ENCODE data around the gene NT5C2.

Gene NT5C2

GRCh38 chr10:103066141-103067098 is 126.7 kb downstream of the NT5C2 start:
- no peaks in the 10 kb centered on the region for H3K36me3 ChIP-seq (ENCODE audit: insufficient read depth, low read length)
- no peak overlapping the region for H3K27ac ChIP-seq
- no peak overlapping the region for H3K9ac ChIP-seq (ENCODE audit: insufficient read length)
- H3K9me3 ChIP-seq (ENCODE audit: low read depth, low read length): no peaks in the 10 kb centered on the region
- no peak overlapping the region for H3K4me3 ChIP-seq
- no peak for TF ChIP-seq EZH2 (IDR thresholded peaks at IDR 0.05)
- DNase-seq (ENCODE audit: low read depth, low spot score): no peak

GRCh38 chr10:103064956-103065355 is 128.1 kb downstream of the NT5C2 start:
- DNase-seq (ENCODE audit: low read depth, low spot score): no peak
- Histone ChIP-seq H3K36me3 (ENCODE audit: insufficient read depth, low read length) (no peaks in the 10 kb centered on the region), H3K4me3 (no peak overlapping the region), H3K9me3 (ENCODE audit: low read depth, low read length) (no peaks in the 10 kb centered on the region), H3K27ac (no peak overlapping the region), H3K9ac (ENCODE audit: insufficient read length) (no peak overlapping the region)
- TF ChIP-seq FOXP2 (optimal IDR thresholded peaks at IDR 0.05; ENCODE audit: control extremely low read depth, extremely low read length, insufficient read depth) (no peak), POLR2AphosphoS5 (IDR thresholded peaks at IDR 0.05; ENCODE audit: borderline replicate concordance, low read depth, low read length) (no peak), EZH2 (IDR thresholded peaks at IDR 0.05) (no peak)

GRCh38 chr10:103062854-103063590 is 130.1 kb downstream of the NT5C2 start:
- DNase-seq (ENCODE audit: low read depth, low spot score): no peak
- TF ChIP-seq POLR2AphosphoS5 (IDR thresholded peaks at IDR 0.05; ENCODE audit: borderline replicate concordance, low read depth, low read length): no peak
- TF ChIP-seq EZH2 (IDR thresholded peaks at IDR 0.05): no peak
- no peak for TF ChIP-seq FOXP2 (optimal IDR thresholded peaks at IDR 0.05; ENCODE audit: control extremely low read depth, extremely low read length, insufficient read depth)
- Histone ChIP-seq H3K36me3 (ENCODE audit: insufficient read depth, low read length) (no peaks in the 10 kb centered on the region), H3K4me3 (no peak overlapping the region), H3K9me3 (ENCODE audit: low read depth, low read length) (no peaks in the 10 kb centered on the region), H3K27ac (no peak overlapping the region), H3K9ac (ENCODE audit: insufficient read length) (no peak overlapping the region)

GRCh38 chr10:103060575-103060974 is 132.5 kb downstream of the NT5C2 start:
- DNase-seq (ENCODE audit: low read depth, low spot score): no peak
- Histone ChIP-seq H3K4me3 (no peak overlapping the region), H3K36me3 (ENCODE audit: insufficient read depth, low read length) (no peaks in the 10 kb centered on the region), H3K9ac (ENCODE audit: insufficient read length) (no peak overlapping the region), H3K27ac (no peak overlapping the region), H3K9me3 (ENCODE audit: low read depth, low read length) (no peaks in the 10 kb centered on the region)
- TF ChIP-seq EZH2 (IDR thresholded peaks at IDR 0.05) (no peak), POLR2AphosphoS5 (IDR thresholded peaks at IDR 0.05; ENCODE audit: borderline replicate concordance, low read depth, low read length) (no peak), FOXP2 (optimal IDR thresholded peaks at IDR 0.05; ENCODE audit: control extremely low read depth, extremely low read length, insufficient read depth) (no peak)

- Histone ChIP-seq H3K27ac (no peak overlapping the region), H3K9me3 (ENCODE audit: low read depth, low read length) (no peaks in the 10 kb centered on the region), H3K4me3 (no peak overlapping the region), H3K9ac (ENCODE audit: insufficient read length) (no peak overlapping the region), H3K36me3 (ENCODE audit: insufficient read depth, low read length) (no peaks in the 10 kb centered on the region)
- TF ChIP-seq FOXP2 (optimal IDR thresholded peaks at IDR 0.05; ENCODE audit: control extremely low read depth, extremely low read length, insufficient read depth): no peak
- TF ChIP-seq EZH2 (IDR thresholded peaks at IDR 0.05): no peak
- no peak for TF ChIP-seq POLR2AphosphoS5 (IDR thresholded peaks at IDR 0.05; ENCODE audit: borderline replicate concordance, low read depth, low read length)
- DNase-seq (ENCODE audit: low read depth, low spot score): no peak
Observed at GRCh38 chr10:103058034-103058433, 135.0 kb downstream of the NT5C2 start.

GRCh38 chr10:103055105-103055504 is 138.0 kb downstream of the NT5C2 start:
- Histone ChIP-seq H3K4me3 (no peak overlapping the region), H3K9me3 (ENCODE audit: low read depth, low read length) (no peaks in the 10 kb centered on the region), H3K27ac (no peak overlapping the region), H3K36me3 (ENCODE audit: insufficient read depth, low read length) (no peaks in the 10 kb centered on the region), H3K9ac (ENCODE audit: insufficient read length) (no peak overlapping the region)
- DNase-seq (ENCODE audit: low read depth, low spot score): no peak
- TF ChIP-seq EZH2 (IDR thresholded peaks at IDR 0.05) (no peak), POLR2AphosphoS5 (IDR thresholded peaks at IDR 0.05; ENCODE audit: borderline replicate concordance, low read depth, low read length) (no peak), FOXP2 (optimal IDR thresholded peaks at IDR 0.05; ENCODE audit: control extremely low read depth, extremely low read length, insufficient read depth) (no peak)

GRCh38 chr10:103054621-103055020 is 138.5 kb downstream of the NT5C2 start:
- H3K9ac ChIP-seq (ENCODE audit: insufficient read length): no peak overlapping the region
- no peaks in the 10 kb centered on the region for H3K36me3 ChIP-seq (ENCODE audit: insufficient read depth, low read length)
- no peak overlapping the region for H3K4me3 ChIP-seq
- no peaks in the 10 kb centered on the region for H3K9me3 ChIP-seq (ENCODE audit: low read depth, low read length)
- no peak overlapping the region for H3K27ac ChIP-seq
- TF ChIP-seq POLR2AphosphoS5 (IDR thresholded peaks at IDR 0.05; ENCODE audit: borderline replicate concordance, low read depth, low read length) (no peak), FOXP2 (optimal IDR thresholded peaks at IDR 0.05; ENCODE audit: control extremely low read depth, extremely low read length, insufficient read depth) (no peak), EZH2 (IDR thresholded peaks at IDR 0.05) (no peak)
- no peak for DNase-seq (ENCODE audit: low read depth, low spot score)

Data from SK-N-MC (cell line).